Neutrophil (primary cell): ENCODE data around the gene ZNRF3.
"Not testable (repeated sequence)": the region's sequence is repeated elsewhere in the genome, so short reads cannot be mapped to it uniquely, and the experiment has no call there.

Experiments used
- H3K27ac ChIP-seq: fragments of 200-600 bp; sonication (generic); 2 replicates; pipeline ENCODE4 v1.5.1; 2016; ENCODE audit warnings: mild to moderate bottlenecking, moderate library complexity
- H3K27me3 ChIP-seq: fragments of 200-600 bp; sonication (generic); 2 replicates; pipeline ENCODE4 v1.6.0; 2016; ENCODE audit warnings: mild to moderate bottlenecking
- H3K36me3 ChIP-seq: fragments of 200-600 bp; sonication (generic); 2 replicates; pipeline ENCODE4 v1.5.1; 2017
- H3K4me1 ChIP-seq, 2 experiments: fragments of 200-600 bp in 1 of 2; sonication (generic) in 1 of 2; 1 replicate in 1 of 2; 2 replicates in 1 of 2; pipeline versions ENCODE4 v1.5.1 to v1.6.1; 2013 to 2016; ENCODE audit warnings: low read depth in 1 of 2, low read length in 1 of 2, mild to moderate bottlenecking in 1 of 2, moderate library complexity in 1 of 2; ENCODE audit not compliant: control insufficient read depth in 1 of 2, insufficient read depth in 1 of 2
- H3K4me3 ChIP-seq, 2 experiments: fragments of 200-600 bp in 1 of 2; sonication (generic) in 1 of 2; 1 replicate in 1 of 2; 2 replicates in 1 of 2; pipeline ENCODE4 v1.5.1; 2013 to 2016; ENCODE audit warnings: low read depth in 1 of 2, low read length in 1 of 2, mild to moderate bottlenecking in 1 of 2, moderate library complexity in 1 of 2
- H3K9me3 ChIP-seq: fragments of 200-600 bp; sonication (generic); 2 replicates; pipeline ENCODE4 v1.5.1; 2016
- CTCF ChIP-seq: fragments of 200-600 bp; sonication (generic); IDR thresholded peaks from 2 replicates; pipeline ENCODE4 v1.5.1; 2016; ENCODE audit warnings: antibody characterized with exemption

The ZNRF3 gene

GRCh38 chr22:29003552-29003951 is 120.2 kb downstream of the ZNRF3 start:
- Histone ChIP-seq H3K4me1 (no peaks in the 10 kb centered on the region), H3K27ac (no peak overlapping the region), H3K36me3 (no peaks in the 10 kb centered on the region), H3K9me3 (no peaks in the 10 kb centered on the region), H3K4me3 (no peak overlapping the region), H3K27me3 (peaks cover 59% of the 10 kb centered on the region)
- no peak for TF ChIP-seq CTCF

GRCh38 chr22:29003975-29004646 is 120.7 kb downstream of the ZNRF3 start:
- H3K27ac ChIP-seq: no peak overlapping the region
- H3K36me3 ChIP-seq: no peaks in the 10 kb centered on the region
- H3K27me3 ChIP-seq: peaks cover 59% of the 10 kb centered on the region
- no peak overlapping the region for H3K4me3 ChIP-seq
- TF ChIP-seq CTCF: no peak
- no peaks in the 10 kb centered on the region for H3K4me1 ChIP-seq
- no peaks in the 10 kb centered on the region for H3K9me3 ChIP-seq

- Histone ChIP-seq H3K4me3 (no peak overlapping the region), H3K36me3 (no peaks in the 10 kb centered on the region), H3K27me3 (peaks cover 56% of the 10 kb centered on the region), H3K4me1 (no peaks in the 10 kb centered on the region), H3K9me3 (no peaks in the 10 kb centered on the region), H3K27ac (no peak overlapping the region)
- no peak for TF ChIP-seq CTCF
These were observed 121.4 kb downstream of the ZNRF3 start for GRCh38 chr22:29004647-29005371.

GRCh38 chr22:29005754-29006153 is 122.4 kb downstream of the ZNRF3 start:
- H3K36me3 ChIP-seq, H3K4me1 ChIP-seq, H3K4me3 ChIP-seq, H3K9me3 ChIP-seq, H3K27ac ChIP-seq: not testable (repeated sequence)
- peaks cover 53% of the 10 kb centered on the region for H3K27me3 ChIP-seq

GRCh38 chr22:29006346-29006745 is 123.0 kb downstream of the ZNRF3 start:
- TF ChIP-seq CTCF: no peak
- H3K4me1 ChIP-seq: no peaks in the 10 kb centered on the region
- peaks cover 58% of the 10 kb centered on the region for H3K27me3 ChIP-seq
- no peaks in the 10 kb centered on the region for H3K9me3 ChIP-seq
- H3K4me3 ChIP-seq: no peak overlapping the region
- no peak overlapping the region for H3K27ac ChIP-seq
- H3K36me3 ChIP-seq: no peaks in the 10 kb centered on the region

GRCh38 chr22:29009148-29009547 is 125.8 kb downstream of the ZNRF3 start:
- H3K9me3 ChIP-seq: no peaks in the 10 kb centered on the region
- peaks cover 45% of the 10 kb centered on the region for H3K27me3 ChIP-seq
- no peaks in the 10 kb centered on the region for H3K4me1 ChIP-seq
- no peak for TF ChIP-seq CTCF
- H3K36me3 ChIP-seq: no peaks in the 10 kb centered on the region
- H3K27ac ChIP-seq: no peak overlapping the region
- no peak overlapping the region for H3K4me3 ChIP-seq
